ES-I3 (cell line): ENCODE results near the gene ADGRG3.

Experiments
- H3K36me3 ChIP-seq: 2 replicates; pipeline ENCODE4 v1.6.1; 2013; ENCODE audit warnings: mild to moderate bottlenecking, low read length, control low read depth, moderate library complexity; ENCODE audit not compliant: insufficient read depth
- H3K4me1 ChIP-seq: 2 replicates; pipeline ENCODE4 v1.6.1; 2013; ENCODE audit warnings: mild to moderate bottlenecking, control low read depth, low read length; ENCODE audit not compliant: insufficient read depth
- H3K9ac ChIP-seq: 2 replicates; pipeline ENCODE4 v1.6.1; 2013; ENCODE audit warnings: low read depth, mild to moderate bottlenecking, low read length, moderate library complexity
- H3K9me3 ChIP-seq: 2 replicates; pipeline ENCODE4 v1.6.1; 2013; ENCODE audit warnings: mild to moderate bottlenecking, low read length, moderate library complexity; ENCODE audit not compliant: control insufficient read depth, insufficient read depth

The ADGRG3 gene

DNA sequence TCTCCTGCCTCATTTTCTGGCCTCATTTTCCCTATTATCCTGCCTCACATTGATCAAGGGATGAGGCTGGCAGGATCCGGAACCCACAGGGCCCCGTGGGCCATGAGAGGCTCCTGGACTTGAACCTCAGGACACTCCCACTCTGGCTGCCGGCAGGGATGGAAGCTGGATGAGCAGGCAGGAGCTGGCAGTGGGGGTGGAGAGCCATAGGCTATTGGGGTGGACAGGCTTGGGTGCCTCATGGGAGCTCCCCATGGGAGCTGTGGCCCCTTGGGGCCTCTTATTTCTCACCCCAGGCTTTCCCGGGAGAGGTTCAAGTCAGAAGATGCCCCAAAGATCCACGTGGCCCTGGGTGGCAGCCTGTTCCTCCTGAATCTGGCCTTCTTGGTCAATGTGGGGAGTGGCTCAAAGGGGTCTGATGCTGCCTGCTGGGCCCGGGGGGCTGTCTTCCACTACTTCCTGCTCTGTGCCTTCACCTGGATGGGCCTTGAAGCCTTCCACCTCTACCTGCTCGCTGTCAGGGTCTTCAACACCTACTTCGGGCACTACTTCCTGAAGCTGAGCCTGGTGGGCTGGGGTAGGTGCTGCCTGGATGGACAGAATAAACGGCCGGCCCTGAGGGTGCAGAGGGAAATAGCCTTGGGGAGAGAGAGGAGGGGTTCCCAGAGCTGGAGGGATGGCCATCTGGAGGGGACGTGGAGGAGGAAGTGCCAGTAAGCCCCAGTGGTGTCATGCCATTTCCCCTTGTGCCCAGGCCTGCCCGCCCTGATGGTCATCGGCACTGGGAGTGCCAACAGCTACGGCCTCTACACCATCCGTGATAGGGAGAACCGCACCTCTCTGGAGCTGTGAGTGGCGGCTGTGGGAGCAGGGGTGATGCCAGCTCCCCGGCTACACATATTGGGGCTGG, 15.8 kb downstream of the ADGRG3 start:
- H3K9me3 ChIP-seq = no peaks in the 10 kb centered on the region
- peaks cover 17% of the 10 kb centered on the region; the same call in 1 of the 2 replicates for H3K4me1 ChIP-seq
- H3K9ac ChIP-seq = no peak overlapping the region
- no peaks in the 10 kb centered on the region for H3K36me3 ChIP-seq

- Histone ChIP-seq H3K4me1 (peaks cover 17% of the 10 kb centered on the region; the same call in 1 of the 2 replicates), H3K9me3 (no peaks in the 10 kb centered on the region), H3K9ac (no peak overlapping the region), H3K36me3 (no peaks in the 10 kb centered on the region)
These were observed 16.7 kb downstream of the ADGRG3 start for GRCh38 chr16:57684626-57685358.

GRCh38 chr16:57685633-57686032, 17.5 kb downstream of the ADGRG3 start:
- no peak overlapping the region for H3K9ac ChIP-seq
- no peaks in the 10 kb centered on the region for H3K9me3 ChIP-seq
- H3K4me1 ChIP-seq = peaks cover 14% of the 10 kb centered on the region; the same call in 1 of the 2 replicates
- no peaks in the 10 kb centered on the region for H3K36me3 ChIP-seq

DNA sequence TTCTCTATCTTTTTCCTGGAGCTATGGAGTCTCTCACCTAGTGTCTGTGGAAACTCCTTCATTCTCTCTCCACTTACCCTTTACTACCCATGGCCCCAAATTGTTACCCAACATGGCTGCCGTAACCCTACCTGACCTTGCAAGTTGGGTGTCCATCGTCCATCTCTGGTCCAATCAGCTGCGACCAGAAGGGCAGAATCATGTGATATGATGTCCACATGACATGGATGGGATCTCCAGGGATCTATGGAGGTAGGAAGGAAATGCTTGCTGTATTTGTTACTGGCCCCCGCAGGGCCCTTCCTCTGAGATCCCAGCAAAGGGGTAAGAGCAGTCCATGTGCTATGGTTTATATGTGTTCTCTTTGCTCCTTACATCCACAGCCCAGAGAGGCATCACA, 18.5 kb downstream of the ADGRG3 start:
- H3K9me3 ChIP-seq = no peaks in the 10 kb centered on the region
- no peak overlapping the region for H3K9ac ChIP-seq
- H3K4me1 ChIP-seq = peaks cover 11% of the 10 kb centered on the region; the same call in 1 of the 2 replicates
- no peaks in the 10 kb centered on the region for H3K36me3 ChIP-seq

GRCh38 chr16:57687363-57687929, 19.3 kb downstream of the ADGRG3 start:
- Histone ChIP-seq H3K4me1 (peaks cover 11% of the 10 kb centered on the region; the same call in 1 of the 2 replicates), H3K36me3 (no peaks in the 10 kb centered on the region), H3K9ac (no peak overlapping the region), H3K9me3 (no peaks in the 10 kb centered on the region)

GRCh38 chr16:57688487-57688986, 20.4 kb downstream of the ADGRG3 start:
- Histone ChIP-seq H3K4me1 (peaks cover 6% of the 10 kb centered on the region; the same call in 1 of the 2 replicates), H3K36me3 (no peaks in the 10 kb centered on the region), H3K9ac (no peak overlapping the region), H3K9me3 (no peaks in the 10 kb centered on the region)

- Histone ChIP-seq H3K36me3 (no peaks in the 10 kb centered on the region), H3K9ac (no peak overlapping the region), H3K4me1 (peaks cover 4% of the 10 kb centered on the region; the same call in 1 of the 2 replicates), H3K9me3 (no peaks in the 10 kb centered on the region)
These were observed 21.1 kb downstream of the ADGRG3 start for GRCh38 chr16:57688987-57689761.

DNA sequence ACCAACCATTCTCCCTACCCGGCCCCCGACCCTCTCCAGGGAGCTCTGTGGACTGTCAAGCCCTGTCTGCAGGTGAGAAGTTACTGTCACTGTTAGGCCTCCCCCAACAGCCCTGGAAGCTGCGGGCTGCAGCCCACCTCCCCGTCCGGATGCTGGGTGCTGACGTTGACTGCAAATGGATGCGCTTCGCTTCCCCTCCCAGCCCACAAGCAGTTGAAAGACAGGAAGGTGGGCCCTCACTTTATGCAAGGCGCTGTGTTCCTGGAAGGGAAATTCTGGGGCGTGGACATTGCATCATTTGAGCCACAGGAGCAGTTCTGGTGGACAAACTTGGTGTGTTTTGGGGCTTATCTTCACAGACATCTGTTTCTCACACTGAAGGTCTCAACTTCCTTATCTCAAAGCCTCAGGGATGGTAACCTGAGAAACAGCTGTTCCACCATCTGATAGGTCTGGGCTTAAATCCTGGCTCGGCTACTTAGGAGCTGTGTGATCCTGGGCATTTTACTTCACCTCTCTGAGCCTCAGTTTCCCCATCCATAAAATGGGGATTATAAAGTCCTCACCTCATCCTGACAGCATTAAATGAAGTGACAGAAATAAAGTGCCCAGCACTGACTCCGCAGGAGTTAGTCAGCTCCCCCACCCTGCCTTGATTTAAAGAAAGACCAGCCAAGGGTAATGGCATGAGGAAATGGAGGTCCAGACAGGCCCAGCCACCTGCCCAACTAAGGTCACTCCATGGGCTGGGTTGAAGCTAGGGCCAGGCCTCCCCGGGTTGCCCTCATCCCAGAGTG, 21.9 kb downstream of the ADGRG3 start:
- Histone ChIP-seq H3K9me3 (no peaks in the 10 kb centered on the region), H3K4me1 (peaks cover 4% of the 10 kb centered on the region; the same call in 1 of the 2 replicates), H3K36me3 (no peaks in the 10 kb centered on the region), H3K9ac (no peak overlapping the region)

DNA sequence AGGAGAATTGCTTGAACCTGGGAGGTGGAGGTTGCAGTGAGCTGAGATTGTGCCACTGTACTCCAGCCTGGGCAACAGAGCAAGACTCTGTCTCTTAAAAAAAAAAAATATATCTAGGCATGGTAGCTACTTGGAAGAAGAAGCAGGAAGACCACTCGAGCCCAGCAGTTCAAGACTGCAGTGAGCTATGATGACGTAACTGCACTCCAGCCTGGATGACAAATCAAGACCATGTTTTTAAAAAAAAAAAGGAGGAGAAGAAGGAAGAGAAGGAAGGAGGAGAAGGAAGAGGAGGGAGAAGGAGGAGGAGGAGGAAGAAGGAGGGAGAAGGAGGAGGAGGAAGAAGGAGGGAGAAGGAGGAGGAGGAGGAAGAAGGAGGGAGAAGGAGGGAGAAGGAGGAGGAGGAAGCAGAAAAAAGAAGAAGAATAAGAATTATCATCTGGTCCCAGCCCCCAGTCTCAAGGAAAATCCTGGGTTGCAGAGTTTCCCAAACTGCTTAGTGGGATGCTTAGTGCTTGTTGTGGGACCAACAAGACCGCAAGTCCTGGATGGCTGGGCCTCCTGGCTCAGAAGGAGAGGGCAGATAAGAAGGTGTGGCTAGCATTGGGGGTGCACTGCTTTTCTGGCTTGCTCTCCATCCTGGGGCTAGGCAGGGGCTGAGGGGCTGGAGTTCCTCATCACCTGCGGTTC, 22.8 kb downstream of the ADGRG3 start:
- H3K4me1 ChIP-seq = peaks cover 4% of the 10 kb centered on the region; the same call in 1 of the 2 replicates
- no peaks in the 10 kb centered on the region for H3K36me3 ChIP-seq
- no peaks in the 10 kb centered on the region for H3K9me3 ChIP-seq
- no peak overlapping the region for H3K9ac ChIP-seq

GRCh38 chr16:57692636-57693035, 24.5 kb downstream of the ADGRG3 start:
- Histone ChIP-seq H3K9me3 (no peaks in the 10 kb centered on the region), H3K36me3 (no peaks in the 10 kb centered on the region), H3K9ac (no peak overlapping the region), H3K4me1 (peaks cover 4% of the 10 kb centered on the region; the same call in 1 of the 2 replicates)

GRCh38 chr16:57693550-57693949, 25.4 kb downstream of the ADGRG3 start:
- H3K9me3 ChIP-seq = no peaks in the 10 kb centered on the region
- H3K4me1 ChIP-seq = peaks cover 4% of the 10 kb centered on the region; the same call in 1 of the 2 replicates
- H3K36me3 ChIP-seq = no peaks in the 10 kb centered on the region
- no peak overlapping the region for H3K9ac ChIP-seq

- Histone ChIP-seq H3K9ac (no peak overlapping the region), H3K36me3 (no peaks in the 10 kb centered on the region), H3K9me3 (no peaks in the 10 kb centered on the region), H3K4me1 (peaks cover 3% of the 10 kb centered on the region; the same call in 1 of the 2 replicates)
These were observed 26.2 kb downstream of the ADGRG3 start for GRCh38 chr16:57694231-57694724.
